Measurements from ENCODE around the gene SUSD1. TPM values are rescaled to one million over a fixed set of nuclear protein-coding genes. Genes with fewer than 3 reads are reported as not detected.

The SUSD1 gene
- total and polyA plus RNA-seq, 2 of the 13 experiments (the other 11 are each of a cell fraction or from before 2014, with no cell fraction given) = 25.9 to 32.3 TPM

- no peaks in the 10 kb centered on the region for H4K20me1 ChIP-seq (ENCODE audit: insufficient read depth, low read length)
- DNase-seq (ENCODE audit: low spot score) (peak; percentile 44), FAIRE-seq (no peak), ATAC-seq (peak; percentile 79)
- no peaks in the 10 kb centered on the region; a peak in 1 of 5 replicates for H3K27me3 ChIP-seq (ENCODE audit: control insufficient read depth in 1 of 2, insufficient read depth in 2 of 2, low read length in 2 of 2)
- H3K9ac ChIP-seq (ENCODE audit: insufficient read depth, low read depth, low read length) = peak overlapping the region; percentile 80
- peak overlapping the region; percentile 72 for H3K27ac ChIP-seq (ENCODE audit: extremely low read length, insufficient read depth, low read length)
- no peak overlapping the region for H2AFZ ChIP-seq (ENCODE audit: low read length)
- 10% methylated on average over 22 of the region's 42 CpGs for WGBS (ENCODE audit: low lambda C conversion rate)
- no peaks in the 10 kb centered on the region for H3K9me3 ChIP-seq (ENCODE audit: low read length)
- BruUV-seq (replicated peaks) = no TSS peak
- intact Hi-C loops (cut with micrococcal nuclease; ENCODE audit: unreplicated experiment) = no loop called here
- H3K79me2 ChIP-seq (ENCODE audit: insufficient read depth, low read length) = peaks cover 41% of the 10 kb centered on the region
- CTCF ChIA-PET (ENCODE audit: low intra/inter-chr PET ratio, low total read pairs) = no interaction called here
- H3K4me1 ChIP-seq (ENCODE audit: insufficient read depth, low read length) = peaks cover 88% of the 10 kb centered on the region
- in situ Hi-C loops (cut with HindIII; ENCODE audit: extremely low pct_ligation_motif_present, low pct_unique_long_range_greater_than_20kb) = no loop called here
- H3K36me3 ChIP-seq (replicated peaks in 1 of 2; ENCODE audit: control insufficient read depth in 1 of 2, insufficient read depth in 2 of 2, low read length in 2 of 2) = 0 out of 5 replicates have a peak, but pooled peaks cover 0 to 6% of the 10 kb centered on the region in 2 experiments
- peak overlapping the region; percentile 62 to 91 (median 89) for H3K4me3 ChIP-seq (replicated peaks in 1 of 3; ENCODE audit: insufficient read depth in 1 of 3, low read depth in 2 of 3, low read length in 3 of 3)
- POLR2A ChIA-PET = interaction anchor here (1.6 to 3.0 kb wide), 3 partner anchors 11 to 205 kb away, joined by 8 to 13 read pairs (median 11); partner anchors contain the start of gene HSDL2
- peak overlapping the region; percentile 85 for H3K4me2 ChIP-seq (ENCODE audit: low read depth, low read length)
- TF ChIP-seq MXD1 (CRISPR knock-in tag; IDR thresholded peaks at IDR 0.05) (no peak), ERF (CRISPR knock-in tag; IDR thresholded peaks at IDR 0.05) (0 out of 2 replicates have a peak, but pooled peaks have one; percentile 32), PHF8 (CRISPR knock-in tag; IDR thresholded peaks at IDR 0.05) (peak; percentile 68; the same call in 1 of the 2 replicates), REPIN1 (CRISPR knock-in tag; IDR thresholded peaks at IDR 0.05; ENCODE audit: borderline replicate concordance, low read depth) (no peak), FIP1L1 (IDR thresholded peaks at IDR 0.05; ENCODE audit: borderline replicate concordance, insufficient read depth, low read depth, low read length) (no peak), ADNP (CRISPR knock-in tag; IDR thresholded peaks at IDR 0.05) (no peak), SIX4 (CRISPR knock-in tag; IDR thresholded peaks at IDR 0.05) (no peak), NR2F6 (IDR thresholded peaks at IDR 0.05) (no peak), NR2F6 (CRISPR knock-in tag; IDR thresholded peaks at IDR 0.05) (peak; percentile 23; the same call in 1 of the 2 replicates), CCDC6 (CRISPR knock-in tag; IDR thresholded peaks at IDR 0.05) (no peak), SPEN (CRISPR knock-in tag; IDR thresholded peaks at IDR 0.05; ENCODE audit: low read depth) (no peak), SUZ12 (IDR thresholded peaks at IDR 0.05; ENCODE audit: low read depth, low read length) (no peak), ZBTB46 (CRISPR knock-in tag; IDR thresholded peaks at IDR 0.05; ENCODE audit: borderline replicate concordance) (no peak), SP2 (CRISPR knock-in tag; IDR thresholded peaks at IDR 0.05) (no peak), ARNT (IDR thresholded peaks at IDR 0.05) (no peak), ZNF558 (CRISPR knock-in tag; IDR thresholded peaks at IDR 0.05; ENCODE audit: borderline replicate concordance) (no peak), HDAC1 (CRISPR knock-in tag; IDR thresholded peaks at IDR 0.05) (no peak), KLF12 (CRISPR knock-in tag; IDR thresholded peaks at IDR 0.05; ENCODE audit: borderline replicate concordance) (peak; percentile 53; the same call in 1 of the 2 replicates)
- TF ChIP-seq, protein P1, sequence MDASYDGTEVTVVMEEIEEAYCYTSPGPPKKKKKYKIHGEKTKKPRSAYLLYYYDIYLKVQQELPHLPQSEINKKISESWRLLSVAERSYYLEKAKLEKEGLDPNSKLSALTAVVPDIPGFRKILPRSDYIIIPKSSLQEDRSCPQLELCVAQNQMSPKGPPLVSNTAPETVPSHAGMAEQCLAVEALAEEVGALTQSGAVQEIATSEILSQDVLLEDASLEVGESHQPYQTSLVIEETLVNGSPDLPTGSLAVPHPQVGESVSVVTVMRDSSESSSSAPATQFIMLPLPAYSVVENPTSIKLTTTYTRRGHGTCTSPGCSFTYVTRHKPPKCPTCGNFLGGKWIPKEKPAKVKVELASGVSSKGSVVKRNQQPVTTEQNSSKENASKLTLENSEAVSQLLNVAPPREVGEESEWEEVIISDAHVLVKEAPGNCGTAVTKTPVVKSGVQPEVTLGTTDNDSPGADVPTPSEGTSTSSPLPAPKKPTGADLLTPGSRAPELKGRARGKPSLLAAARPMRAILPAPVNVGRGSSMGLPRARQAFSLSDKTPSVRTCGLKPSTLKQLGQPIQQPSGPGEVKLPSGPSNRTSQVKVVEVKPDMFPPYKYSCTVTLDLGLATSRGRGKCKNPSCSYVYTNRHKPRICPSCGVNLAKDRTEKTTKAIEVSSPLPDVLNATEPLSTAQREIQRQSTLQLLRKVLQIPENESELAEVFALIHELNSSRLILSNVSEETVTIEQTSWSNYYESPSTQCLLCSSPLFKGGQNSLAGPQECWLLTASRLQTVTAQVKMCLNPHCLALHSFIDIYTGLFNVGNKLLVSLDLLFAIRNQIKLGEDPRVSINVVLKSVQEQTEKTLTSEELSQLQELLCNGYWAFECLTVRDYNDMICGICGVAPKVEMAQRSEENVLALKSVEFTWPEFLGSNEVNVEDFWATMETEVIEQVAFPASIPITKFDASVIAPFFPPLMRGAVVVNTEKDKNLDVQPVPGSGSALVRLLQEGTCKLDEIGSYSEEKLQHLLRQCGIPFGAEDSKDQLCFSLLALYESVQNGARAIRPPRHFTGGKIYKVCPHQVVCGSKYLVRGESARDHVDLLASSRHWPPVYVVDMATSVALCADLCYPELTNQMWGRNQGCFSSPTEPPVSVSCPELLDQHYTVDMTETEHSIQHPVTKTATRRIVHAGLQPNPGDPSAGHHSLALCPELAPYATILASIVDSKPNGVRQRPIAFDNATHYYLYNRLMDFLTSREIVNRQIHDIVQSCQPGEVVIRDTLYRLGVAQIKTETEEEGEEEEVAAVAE (CRISPR knock-in tag; IDR thresholded peaks at IDR 0.05; ENCODE audit: borderline replicate concordance) = 0 out of 2 replicates have a peak, but pooled peaks have one; percentile 14
Measured at GRCh38 chr9:112174222-112174964, 704 bp downstream of the SUSD1 start.

All from HepG2 (cell line).